Activated B cell treated with CpG ODN at 0.5 μM for 24 hours (primary cell): Measurements from ENCODE around the gene PRKCE. TPM values are rescaled to one million over a fixed set of nuclear protein-coding genes. Genes with fewer than 3 reads are reported as not detected.

Experiments
- ATAC-seq: fragments of 200-7000 bp; cut with Tn5 transposase; one replicate; pipeline ENCODE4 v1.10.0; 2021; ENCODE audit warnings: low read depth, mild to moderate bottlenecking, moderate library complexity
- CTCF ChIA-PET: fragments of 350-600 bp; sonication (Branson Sonifier 250); formaldehyde crosslinking; loops from one replicate; lab custom pipeline; 2021; ENCODE audit warnings: antibody characterized with exemption; lab: Charles Lee
- POLR2A ChIA-PET: fragments of 350-600 bp; sonication (Branson Sonifier 250); formaldehyde crosslinking; loops from one replicate; lab custom pipeline; 2021; ENCODE audit warnings: antibody characterized with exemption; lab: Charles Lee
- DNase-seq: peaks from one replicate; pipeline ENCODE4 v3.0.0; 2022
- H3K27ac Mint-ChIP-seq: one replicate; pipeline ENCODE4 v1.8.0; 2020; ENCODE audit warnings: mixed read lengths
- H3K27me3 Mint-ChIP-seq: one replicate; pipeline ENCODE4 v1.8.0; 2021; ENCODE audit warnings: mixed read lengths
- H3K36me3 Mint-ChIP-seq: one replicate; pipeline ENCODE4 v1.8.0; 2021; ENCODE audit warnings: low read depth, mixed read lengths
- H3K4me1 Mint-ChIP-seq: one replicate; pipeline ENCODE4 v1.8.0; 2021; ENCODE audit warnings: mixed read lengths
- H3K4me3 Mint-ChIP-seq: one replicate; pipeline ENCODE4 v1.8.0; 2020; ENCODE audit warnings: mild to moderate bottlenecking, mixed read lengths
- H3K9me3 Mint-ChIP-seq: one replicate; pipeline ENCODE4 v1.8.0; 2020; ENCODE audit warnings: mixed read lengths
- intact Hi-C: fragments of 100-400 bp; cut with micrococcal nuclease; formaldehyde crosslinking; loops from one replicate; pipeline ENCODE4 v1.15.1; 2024
- total RNA-seq: library from RNA; stranded (reverse); gene quantifications from 2 replicates; pipeline ENCODE4 v1.2.3, GENCODE V29; 2022
- TF ChIP-seq, protein P1 (sequence below): fragments of 200-600 bp; IDR thresholded peaks from one replicate; pipeline ENCODE4 v1.8.0; 2022; ENCODE audit warnings: antibody characterized with exemption, mild to moderate bottlenecking

The PRKCE gene
- total RNA-seq, 1 donor from 2014 or later = 53.8 TPM

DNA sequence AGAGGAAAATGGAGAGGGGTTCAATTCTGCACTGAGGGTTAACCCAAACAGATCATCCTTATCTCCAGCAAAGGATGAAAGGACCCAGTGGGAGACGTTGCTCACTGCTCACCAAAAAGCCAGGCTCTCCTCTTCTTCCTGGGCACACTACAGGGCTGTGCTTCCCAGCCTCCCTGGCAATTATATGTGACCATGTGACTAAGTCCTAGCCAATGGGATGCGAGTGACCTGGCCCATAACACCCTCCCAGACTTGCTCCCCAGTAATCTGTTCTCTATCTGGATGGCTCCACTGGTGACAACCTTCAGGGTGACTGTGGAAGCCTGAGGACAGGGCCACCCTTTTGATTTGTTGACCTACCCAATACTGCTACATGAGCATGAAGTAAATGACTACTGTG, 10.9 kb upstream of the PRKCE start:
- intact Hi-C loops = no loop called here
- H3K36me3 Mint-ChIP-seq = no peaks in the 10 kb centered on the region
- ChIA-PET CTCF (interaction anchor here (2.8 kb wide), 1 partner anchor 295 kb away, joined by 14 read pairs; no protein-coding TSS in a partner anchor), POLR2A (no interaction called here)
- TF ChIP-seq, protein P1, sequence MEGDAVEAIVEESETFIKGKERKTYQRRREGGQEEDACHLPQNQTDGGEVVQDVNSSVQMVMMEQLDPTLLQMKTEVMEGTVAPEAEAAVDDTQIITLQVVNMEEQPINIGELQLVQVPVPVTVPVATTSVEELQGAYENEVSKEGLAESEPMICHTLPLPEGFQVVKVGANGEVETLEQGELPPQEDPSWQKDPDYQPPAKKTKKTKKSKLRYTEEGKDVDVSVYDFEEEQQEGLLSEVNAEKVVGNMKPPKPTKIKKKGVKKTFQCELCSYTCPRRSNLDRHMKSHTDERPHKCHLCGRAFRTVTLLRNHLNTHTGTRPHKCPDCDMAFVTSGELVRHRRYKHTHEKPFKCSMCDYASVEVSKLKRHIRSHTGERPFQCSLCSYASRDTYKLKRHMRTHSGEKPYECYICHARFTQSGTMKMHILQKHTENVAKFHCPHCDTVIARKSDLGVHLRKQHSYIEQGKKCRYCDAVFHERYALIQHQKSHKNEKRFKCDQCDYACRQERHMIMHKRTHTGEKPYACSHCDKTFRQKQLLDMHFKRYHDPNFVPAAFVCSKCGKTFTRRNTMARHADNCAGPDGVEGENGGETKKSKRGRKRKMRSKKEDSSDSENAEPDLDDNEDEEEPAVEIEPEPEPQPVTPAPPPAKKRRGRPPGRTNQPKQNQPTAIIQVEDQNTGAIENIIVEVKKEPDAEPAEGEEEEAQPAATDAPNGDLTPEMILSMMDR = no peak
- no peak overlapping the region for H3K27ac Mint-ChIP-seq
- DNase-seq (no peak), ATAC-seq (no peak)
- peaks cover 7% of the 10 kb centered on the region for H3K4me1 Mint-ChIP-seq
- H3K9me3 Mint-ChIP-seq = no peaks in the 10 kb centered on the region
- H3K27me3 Mint-ChIP-seq = peaks cover 5% of the 10 kb centered on the region
- H3K4me3 Mint-ChIP-seq = no peak overlapping the region

- POLR2A ChIA-PET = interaction anchor here (0.8 to 1.4 kb wide), 2 partner anchors 108 to 293 kb away, joined by 3 to 4 read pairs; no protein-coding TSS in a partner anchor
- Mint-ChIP-seq H3K9me3 (no peaks in the 10 kb centered on the region), H3K27ac (no peak overlapping the region), H3K4me1 (peaks cover 12% of the 10 kb centered on the region), H3K27me3 (peaks cover 5% of the 10 kb centered on the region), H3K4me3 (peak overlapping the region; percentile 77), H3K36me3 (no peaks in the 10 kb centered on the region)
- DNase-seq = no peak
- no peak for ATAC-seq
- CTCF ChIA-PET = interaction anchor here (0.8 to 1.7 kb wide), 5 partner anchors 135 to 350 kb away, joined by 3 to 23 read pairs (median 4); no protein-coding TSS in a partner anchor
- TF ChIP-seq, protein P1 = no peak
- intact Hi-C loops = loop anchor here (1.0 to 2.0 kb wide), 8 partner anchors 32 to 818 kb away; partner anchors contain the start of gene SRBD1
Measured at GRCh38 chr2:45643095-45643494, 8.4 kb upstream of the PRKCE start.

- Mint-ChIP-seq H3K9me3 (no peaks in the 10 kb centered on the region), H3K27ac (no peak overlapping the region), H3K4me1 (peaks cover 14% of the 10 kb centered on the region), H3K36me3 (no peaks in the 10 kb centered on the region), H3K4me3 (peak overlapping the region; percentile 77), H3K27me3 (peaks cover 5% of the 10 kb centered on the region)
- ChIA-PET POLR2A (no interaction called here), CTCF (interaction anchor here (0.8 to 1.7 kb wide), 20 partner anchors 55 to 350 kb away, joined by 3 to 24 read pairs (median 3); no protein-coding TSS in a partner anchor)
- peak; percentile 99 for ATAC-seq
- DNase-seq = peak; percentile 83
- intact Hi-C loops = loop anchor here (1.0 to 2.0 kb wide), 8 partner anchors 33 to 817 kb away; partner anchors contain the start of gene SRBD1
- TF ChIP-seq, protein P1 = peak; percentile 95
Measured at GRCh38 chr2:45643543-45644542, 7.6 kb upstream of the PRKCE start.

GRCh38 chr2:45646289-45646688, 5.2 kb upstream of the PRKCE start:
- H3K27ac Mint-ChIP-seq = no peak overlapping the region

More at GRCh38 chr2:45646289-45646688, 5.2 kb upstream of the PRKCE start:
- ATAC-seq (no peak), DNase-seq (no peak)
- Mint-ChIP-seq H3K4me1 (peaks cover 23% of the 10 kb centered on the region), H3K9me3 (no peaks in the 10 kb centered on the region), H3K4me3 (no peak overlapping the region), H3K27me3 (peaks cover 5% of the 10 kb centered on the region), H3K36me3 (peaks cover 2% of the 10 kb centered on the region)
- ChIA-PET CTCF (interaction anchor here (1.2 to 8.2 kb wide), 4 partner anchors 133 to 289 kb away, joined by 3 to 86 read pairs (median 13); no protein-coding TSS in a partner anchor), POLR2A (no interaction called here)
- intact Hi-C loops = no loop called here
- TF ChIP-seq, protein P1 = no peak
